Suprapubic skin (tissue), 4 donors: Measurements from ENCODE around the gene SLC11A1. TPM values are rescaled to one million over a fixed set of nuclear protein-coding genes. Genes with fewer than 3 reads are reported as not detected.
A peak's percentile ranks its signal among the peaks of the same experiment; 100 is the strongest.

ENCODE experiments used
- DNase-seq, 2 donors: peaks; one replicate each; pipeline ENCODE4 v3.0.0-alpha.2; 2019; ENCODE audit warnings: low spot score in 2 of 2
- H3K27ac ChIP-seq: fragments of 200-600 bp; sonication (generic); one replicate; pipeline ENCODE4 v1.5.1; 2019
- H3K27me3 ChIP-seq: fragments of 200-600 bp; sonication (generic); one replicate; pipeline ENCODE4 v1.5.1; 2019
- H3K36me3 ChIP-seq: fragments of 200-600 bp; sonication (generic); one replicate; pipeline ENCODE4 v1.5.1; 2019
- H3K4me1 ChIP-seq: fragments of 200-600 bp; sonication (generic); one replicate; pipeline ENCODE4 v1.5.1; 2019
- H3K4me3 ChIP-seq: fragments of 200-600 bp; sonication (generic); one replicate; pipeline ENCODE4 v1.5.1; 2019; ENCODE audit warnings: mild to moderate bottlenecking
- H3K9me3 ChIP-seq: fragments of 200-600 bp; sonication (generic); one replicate; pipeline ENCODE4 v1.5.1; 2019
- CTCF ChIP-seq, 2 donors: fragments of 200-600 bp in 1 of 2; fragments of 450-650 bp in 1 of 2; sonication (generic) in 1 of 2; IDR thresholded peaks; one replicate each; pipeline ENCODE4 v1.5.1; 2016 to 2019; ENCODE audit warnings: antibody characterized with exemption in 2 of 2, mild to moderate bottlenecking in 1 of 2, moderate library complexity in 1 of 2
- EP300 ChIP-seq: sonication (generic); formaldehyde crosslinking; IDR thresholded peaks from one replicate; pipeline ENCODE4 v1.6.1; 2017; ENCODE audit warnings: antibody characterized with exemption
- POLR2A ChIP-seq, 2 donors: fragments of 450-650 bp; IDR thresholded peaks; one replicate each; pipeline ENCODE4 v1.6.1; 2017; ENCODE audit warnings: antibody characterized with exemption in 2 of 2, mild to moderate bottlenecking in 2 of 2, moderate library complexity in 2 of 2
- POLR2AphosphoS5 ChIP-seq, 3 donors: sonication (generic); formaldehyde crosslinking; IDR thresholded peaks; one replicate each; pipeline ENCODE4 v1.6.1; 2017; ENCODE audit warnings: antibody characterized with exemption in 3 of 3
- WGBS: methylation state at CpG from one replicate; pipeline ENCODE4 v1.1.5; 2018; 5-methylcytosine and 5-hydroxymethylcytosine counted together
- total RNA-seq, 4 donors: library from RNA; depleted of rRNA; stranded (reverse); fragments of >200 nt; gene quantifications; one replicate each; pipeline ENCODE4 v1.1.0, GENCODE V29; 2016

The SLC11A1 gene
- total RNA-seq, 4 donors from 2014 or later: 0.78 to 16.1 (median 7.6) TPM

- Histone ChIP-seq H3K36me3 (no peaks in the 10 kb centered on the region), H3K4me1 (no peaks in the 10 kb centered on the region), H3K9me3 (no peaks in the 10 kb centered on the region), H3K27ac (no peak overlapping the region), H3K4me3 (no peak overlapping the region), H3K27me3 (no peaks in the 10 kb centered on the region)
- DNase-seq: peak in 1 of 2 donors; percentile 20
- TF ChIP-seq POLR2AphosphoS5 (IDR thresholded peaks at IDR 0.05): no peak
- no peak for TF ChIP-seq CTCF (IDR thresholded peaks at IDR 0.05)
- TF ChIP-seq EP300: no peak
- TF ChIP-seq POLR2A (IDR thresholded peaks at IDR 0.05): no peak
- 80% methylated on average over 8 of the region's 9 CpGs for WGBS
Measured at GRCh38 chr2:218429911-218430692, 48.0 kb downstream of the SLC11A1 start.

GRCh38 chr2:218430721-218431120, 48.6 kb downstream of the SLC11A1 start:
- DNase-seq: peak in 1 of 2 donors; percentile 59
- Histone ChIP-seq H3K36me3 (no peaks in the 10 kb centered on the region), H3K27ac (no peak overlapping the region), H3K4me1 (no peaks in the 10 kb centered on the region), H3K4me3 (no peak overlapping the region), H3K9me3 (no peaks in the 10 kb centered on the region), H3K27me3 (no peaks in the 10 kb centered on the region)
- TF ChIP-seq CTCF (IDR thresholded peaks at IDR 0.05) (no peak), POLR2A (IDR thresholded peaks at IDR 0.05) (no peak), POLR2AphosphoS5 (IDR thresholded peaks at IDR 0.05) (no peak), EP300 (no peak)
- WGBS: 91% methylated on average over 10 of the region's 11 CpGs

GRCh38 chr2:218431878-218432277, 49.8 kb downstream of the SLC11A1 start:
- Histone ChIP-seq H3K36me3 (no peaks in the 10 kb centered on the region), H3K4me3 (no peak overlapping the region), H3K9me3 (no peaks in the 10 kb centered on the region), H3K27ac (no peak overlapping the region), H3K27me3 (no peaks in the 10 kb centered on the region), H3K4me1 (no peaks in the 10 kb centered on the region)
- DNase-seq: peak in 1 of 2 donors; percentile 48
- TF ChIP-seq CTCF (IDR thresholded peaks at IDR 0.05): no peak
- TF ChIP-seq POLR2AphosphoS5 (IDR thresholded peaks at IDR 0.05): no peak
- TF ChIP-seq EP300: no peak
- no peak for TF ChIP-seq POLR2A (IDR thresholded peaks at IDR 0.05)
- 89% methylated on average over 10 of the region's 10 CpGs for WGBS

GRCh38 chr2:218432676-218433365, 50.7 kb downstream of the SLC11A1 start:
- Histone ChIP-seq H3K27me3 (no peaks in the 10 kb centered on the region), H3K4me1 (no peaks in the 10 kb centered on the region), H3K4me3 (no peak overlapping the region), H3K27ac (no peak overlapping the region), H3K9me3 (no peaks in the 10 kb centered on the region), H3K36me3 (no peaks in the 10 kb centered on the region)
- DNase-seq: peak; percentile 45 to 56
- no peak for TF ChIP-seq CTCF (IDR thresholded peaks at IDR 0.05)
- TF ChIP-seq POLR2A (IDR thresholded peaks at IDR 0.05): no peak
- TF ChIP-seq POLR2AphosphoS5 (IDR thresholded peaks at IDR 0.05): no peak
- no peak for TF ChIP-seq EP300
- WGBS: 84% methylated on average over 8 of the region's 8 CpGs

GRCh38 chr2:218434456-218434855, 52.4 kb downstream of the SLC11A1 start:
- no peak overlapping the region for H3K27ac ChIP-seq
- peak; percentile 36 to 68 for DNase-seq
- no peak for TF ChIP-seq POLR2A (IDR thresholded peaks at IDR 0.05)
- TF ChIP-seq POLR2AphosphoS5 (IDR thresholded peaks at IDR 0.05): no peak
- 89% methylated on average over 9 of the region's 9 CpGs for WGBS
- no peaks in the 10 kb centered on the region for H3K36me3 ChIP-seq
- H3K9me3 ChIP-seq: no peaks in the 10 kb centered on the region
- H3K4me3 ChIP-seq: no peak overlapping the region
- H3K27me3 ChIP-seq: no peaks in the 10 kb centered on the region
- no peaks in the 10 kb centered on the region for H3K4me1 ChIP-seq
